ENCODE results near the gene MARVELD3.
"Not testable (repeated sequence)": the region's sequence is repeated elsewhere in the genome, so short reads cannot be mapped to it uniquely, and the experiment has no call there.

Gene MARVELD3

GRCh38 chr16:71669926-71670536 lies 44.0 kb downstream of the MARVELD3 start:
- DNase-seq (ENCODE audit: extremely low read depth in 1 of 2, low read depth in 1 of 2): no peak

- DNase-seq (ENCODE audit: extremely low read depth in 1 of 2, low read depth in 1 of 2): no peak
These were observed 44.6 kb downstream of the MARVELD3 start for GRCh38 chr16:71670537-71670936.

GRCh38 chr16:71671165-71671564 lies 45.2 kb downstream of the MARVELD3 start:
- no peak for DNase-seq (ENCODE audit: extremely low read depth in 1 of 2, low read depth in 1 of 2)

- DNase-seq (ENCODE audit: extremely low read depth in 1 of 2, low read depth in 1 of 2): no peak
These were observed 46.1 kb downstream of the MARVELD3 start for GRCh38 chr16:71672125-71672524.

DNA sequence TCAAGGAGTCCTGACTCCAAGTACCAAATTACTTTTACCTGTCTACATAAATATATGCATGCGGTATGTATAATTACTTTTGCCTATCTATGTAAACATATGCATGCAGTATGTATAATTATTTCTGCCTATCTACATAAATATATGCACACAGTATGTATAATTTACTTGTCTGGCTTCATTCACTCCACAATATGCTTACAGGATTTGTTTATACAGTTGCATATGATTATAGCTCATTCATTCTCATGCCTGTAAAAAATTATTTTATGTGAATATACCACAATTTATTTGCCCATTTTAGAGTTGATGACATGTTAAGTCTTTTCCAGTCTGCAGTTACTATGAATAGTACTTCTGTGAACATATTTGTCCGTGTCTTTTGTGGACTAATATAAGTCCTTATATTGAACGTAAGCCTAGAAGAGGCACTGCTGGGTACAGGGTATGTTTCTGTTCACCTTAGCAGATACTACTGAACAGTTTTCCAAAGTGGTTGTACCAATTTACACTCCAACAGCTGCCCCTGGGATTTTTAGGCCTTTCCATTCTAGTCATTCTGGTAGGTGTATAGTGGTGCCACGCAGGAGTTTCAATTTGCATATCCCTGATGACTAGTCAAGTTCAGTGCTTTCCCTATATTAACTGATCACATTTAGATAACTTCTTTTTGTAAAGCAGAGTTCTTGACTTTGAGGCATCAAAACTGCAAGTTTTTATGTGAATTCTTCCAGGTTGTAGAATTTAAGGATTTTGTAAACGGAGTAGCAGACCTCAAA lies 47.0 kb downstream of the MARVELD3 start:
- DNase-seq (ENCODE audit: extremely low read depth in 1 of 2, low read depth in 1 of 2): no peak

DNA sequence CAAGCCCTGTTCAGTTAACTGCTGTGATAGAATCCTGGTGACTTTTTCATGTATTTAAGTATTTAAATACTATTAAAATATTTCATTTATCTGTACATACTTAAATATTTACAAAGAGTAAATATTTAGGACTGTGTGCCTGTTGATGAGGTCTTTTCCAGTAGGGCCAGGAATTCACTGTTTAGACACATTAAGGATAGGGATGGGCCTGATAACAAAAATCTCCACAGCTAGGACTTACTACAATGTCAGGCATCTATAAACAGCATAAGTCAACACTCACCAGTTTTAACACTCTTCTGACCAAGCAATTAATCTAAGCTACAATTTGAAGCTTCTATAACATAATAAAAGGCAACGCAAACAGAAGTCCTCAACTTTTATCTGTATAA lies 47.6 kb downstream of the MARVELD3 start:
- no peak for DNase-seq (ENCODE audit: extremely low read depth in 1 of 2, low read depth in 1 of 2)

DNA sequence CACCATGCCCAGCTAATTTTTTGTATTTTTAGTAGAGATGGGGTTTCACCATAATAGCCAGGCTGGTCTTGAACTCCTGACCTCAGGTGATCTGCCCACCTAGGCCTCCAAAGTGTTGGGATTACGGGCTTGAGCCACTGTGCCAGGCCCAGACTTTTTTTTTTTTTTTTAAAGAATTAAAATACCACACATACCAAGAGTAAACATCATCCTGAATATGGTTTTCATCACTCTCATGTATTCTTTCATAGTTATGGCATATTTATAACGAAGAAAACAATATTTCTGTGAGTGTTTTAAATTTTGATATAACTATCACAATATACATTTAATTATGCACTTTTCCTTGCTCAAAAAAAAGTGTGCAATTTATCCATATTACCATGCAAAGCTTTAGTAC lies 48.2 kb downstream of the MARVELD3 start:
- DNase-seq (ENCODE audit: extremely low read depth in 1 of 2, low read depth in 1 of 2): no peak

DNA sequence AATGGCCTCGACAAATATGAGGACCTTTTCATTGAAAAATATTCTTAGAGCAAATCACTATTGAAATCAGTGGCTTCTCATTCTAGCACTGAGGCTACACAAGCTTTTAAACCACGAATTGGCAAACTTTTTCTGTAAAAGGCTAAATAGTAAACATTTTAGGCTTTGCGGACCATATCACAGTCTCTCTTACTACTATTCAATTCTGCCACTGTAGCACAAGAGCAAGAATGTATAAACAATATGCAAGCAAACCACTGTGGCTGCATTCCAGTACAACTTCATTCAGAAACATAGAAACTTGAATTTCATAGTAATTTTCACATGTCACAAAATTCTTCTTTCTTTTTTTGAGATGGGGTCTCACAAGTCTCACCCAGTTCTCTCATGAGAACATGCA lies 49.4 kb downstream of the MARVELD3 start:
- no peak for DNase-seq (ENCODE audit: extremely low read depth in 1 of 2, low read depth in 1 of 2)

DNA sequence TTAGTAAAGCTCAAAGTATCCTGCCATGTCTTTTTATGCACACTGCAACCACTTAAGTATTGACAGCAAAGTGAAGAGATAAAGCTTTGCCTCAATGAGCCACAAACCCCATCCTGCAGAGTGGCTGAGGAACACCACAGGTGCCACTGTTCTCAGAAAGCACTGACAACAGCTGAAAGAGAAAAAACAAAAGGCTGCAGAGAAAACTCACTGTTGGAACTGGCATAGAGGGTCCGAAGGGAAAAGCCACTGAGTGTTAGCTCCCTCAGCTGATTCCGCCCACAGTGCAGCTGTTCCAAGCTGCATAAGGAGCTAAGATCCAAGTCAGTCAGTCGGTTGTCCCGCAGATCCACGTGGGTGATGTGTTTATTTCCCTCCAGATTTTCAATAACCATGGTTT lies 50.3 kb downstream of the MARVELD3 start:
- DNase-seq (ENCODE audit: extremely low read depth in 1 of 2, low read depth in 1 of 2): no peak

DNA sequence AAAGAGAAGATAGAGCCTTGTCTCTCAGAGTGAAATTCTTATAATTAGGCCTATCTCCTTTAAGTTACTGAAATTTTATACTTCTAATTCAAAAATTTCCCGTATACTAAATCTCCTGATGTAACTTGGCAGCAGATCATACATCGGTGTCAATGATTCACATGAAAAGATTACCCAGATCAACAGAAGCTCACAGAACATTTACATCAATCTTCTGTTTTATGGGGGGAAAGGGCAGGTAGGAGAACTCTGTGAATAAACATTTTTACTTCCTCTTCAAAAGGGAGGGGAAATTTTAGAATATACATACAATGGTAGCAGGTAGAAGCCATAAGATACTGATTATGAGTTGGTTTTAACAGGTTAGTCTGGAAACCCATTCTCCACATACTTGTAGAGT lies 55.4 kb downstream of the MARVELD3 start:
- DNase-seq (ENCODE audit: extremely low read depth in 1 of 2, low read depth in 1 of 2): no peak

- DNase-seq (ENCODE audit: extremely low read depth in 1 of 2, low read depth in 1 of 2): not testable (repeated sequence)
These were observed 58.3 kb downstream of the MARVELD3 start for GRCh38 chr16:71684280-71684679.
